ENCODE measurements around the gene ACTN2.

Gene ACTN2

DNA sequence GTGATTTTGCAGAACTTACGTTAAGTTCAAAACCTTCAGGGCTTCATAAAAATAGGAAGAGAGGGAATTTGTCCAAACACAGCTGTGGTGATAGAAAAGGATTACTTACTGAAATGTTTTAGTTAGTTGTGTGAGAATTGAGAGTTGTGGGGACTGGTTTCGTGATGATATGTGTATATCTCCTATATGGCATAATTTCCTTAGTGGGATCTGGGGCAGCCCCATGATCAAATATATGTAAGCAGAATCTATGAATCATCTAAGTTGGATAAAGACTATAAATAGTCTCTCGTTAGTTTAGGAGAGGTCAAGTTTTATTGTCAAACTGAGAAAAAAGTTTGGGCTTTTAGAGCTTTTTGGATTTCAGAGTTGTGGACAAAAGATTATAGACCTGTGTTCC, 123.7 kb downstream of the ACTN2 start:
- Histone ChIP-seq H3K9me3 (ENCODE audit: control insufficient read depth, insufficient read depth, low read length) (no peaks in the 10 kb centered on the region), H3K4me1 (ENCODE audit: control insufficient read depth, insufficient read depth, low read length) (no peaks in the 10 kb centered on the region), H3K27me3 (ENCODE audit: control insufficient read depth, insufficient read depth, low read length) (no peaks in the 10 kb centered on the region), H3K36me3 (ENCODE audit: control insufficient read depth, insufficient read depth, low read length) (no peaks in the 10 kb centered on the region), H3K4me3 (ENCODE audit: low read depth, low read length) (no peak overlapping the region), H3K9ac (ENCODE audit: low read depth, low read length) (no peak overlapping the region)

DNA sequence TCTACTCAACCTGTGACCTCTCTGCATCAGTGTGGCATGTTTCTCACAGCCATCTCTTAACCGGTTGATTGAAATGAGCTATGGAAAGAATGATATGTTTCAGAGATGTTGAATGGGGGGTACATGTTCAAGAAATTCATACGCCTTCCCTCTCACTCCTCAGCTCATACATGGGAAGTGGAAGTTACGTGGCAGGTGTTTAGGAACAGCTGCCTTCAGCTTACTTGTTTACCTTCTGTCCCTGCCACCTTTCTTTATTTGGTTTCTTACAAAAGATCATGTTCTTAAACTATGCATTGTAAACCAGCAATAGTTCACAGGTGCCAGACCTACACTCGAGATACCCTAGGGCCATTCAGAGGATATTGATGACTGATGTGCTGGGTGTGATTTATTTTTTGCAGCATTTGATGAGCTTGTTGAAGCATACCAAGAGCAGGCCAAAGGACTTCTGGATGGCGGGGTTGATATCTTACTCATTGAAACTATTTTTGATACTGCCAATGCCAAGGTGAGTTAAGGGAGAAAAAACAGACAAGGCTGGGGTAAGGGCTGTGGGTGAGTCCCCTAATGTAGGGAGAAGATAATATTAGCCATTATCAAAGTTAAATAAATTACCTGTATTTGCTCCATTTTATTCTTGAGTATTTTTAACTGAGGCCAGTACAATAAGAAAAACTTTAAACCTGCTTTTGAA, 126.2 kb downstream of the ACTN2 start:
- Histone ChIP-seq H3K4me3 (ENCODE audit: low read depth, low read length) (no peak overlapping the region), H3K27me3 (ENCODE audit: control insufficient read depth, insufficient read depth, low read length) (no peaks in the 10 kb centered on the region), H3K9me3 (ENCODE audit: control insufficient read depth, insufficient read depth, low read length) (no peaks in the 10 kb centered on the region), H3K9ac (ENCODE audit: low read depth, low read length) (no peak overlapping the region), H3K4me1 (ENCODE audit: control insufficient read depth, insufficient read depth, low read length) (no peaks in the 10 kb centered on the region), H3K36me3 (ENCODE audit: control insufficient read depth, insufficient read depth, low read length) (no peaks in the 10 kb centered on the region)

All from iPS-15b (cell line).